GM10248 (cell line): Measurements from ENCODE around the gene NLRP8.

ENCODE experiments used
- CTCF ChIA-PET: fragments of 300-600 bp; sonication (Branson Sonifier 250); formaldehyde crosslinking; extraction: SDS; loops from one replicate; lab custom pipeline; 2021; ENCODE audit warnings: antibody characterized with exemption; lab: Yijun Ruan, JAX
- POLR2A ChIA-PET: fragments of 350-650 bp; sonication (Branson Sonifier 250); formaldehyde crosslinking; extraction: SDS; loops from one replicate; lab custom pipeline; 2020; ENCODE audit warnings: antibody characterized with exemption; lab: Yijun Ruan, JAX
- DNase-seq: peaks from one replicate; pipeline ENCODE4 v3.0.0; 2012; ENCODE audit errors: extremely low spot score
- CTCF ChIP-seq: IDR thresholded peaks from 2 replicates; pipeline ENCODE4 v1.5.1; 2012; ENCODE audit warnings: mild to moderate bottlenecking, low read depth; ENCODE audit errors: extremely low read depth, missing control alignments, control extremely low read depth

Gene NLRP8

DNA sequence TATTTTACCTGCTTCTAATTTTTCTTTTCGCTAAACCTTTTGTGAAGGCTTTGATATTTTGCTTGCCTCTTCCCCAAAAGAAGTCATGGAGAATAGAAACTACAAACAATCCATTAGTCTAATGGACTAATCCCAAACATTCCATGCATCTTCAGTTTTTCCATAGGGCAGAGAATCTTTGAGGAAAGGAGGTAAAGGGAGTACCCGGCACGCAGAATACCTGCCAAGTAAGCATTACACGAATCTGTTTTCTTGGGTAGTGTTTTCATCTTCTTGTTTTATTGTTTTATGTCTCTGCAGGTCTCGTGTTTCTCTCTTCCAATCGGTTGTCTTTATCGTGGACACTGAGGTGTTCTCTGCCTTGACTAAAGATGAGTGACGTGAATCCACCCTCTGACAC, at the start of gene NLRP8:
Gene NLRP8, plus strand, starts transcription at position 301 of the 400 bp plus-strand sequence.
- POLR2A ChIA-PET = no interaction called here

DNA sequence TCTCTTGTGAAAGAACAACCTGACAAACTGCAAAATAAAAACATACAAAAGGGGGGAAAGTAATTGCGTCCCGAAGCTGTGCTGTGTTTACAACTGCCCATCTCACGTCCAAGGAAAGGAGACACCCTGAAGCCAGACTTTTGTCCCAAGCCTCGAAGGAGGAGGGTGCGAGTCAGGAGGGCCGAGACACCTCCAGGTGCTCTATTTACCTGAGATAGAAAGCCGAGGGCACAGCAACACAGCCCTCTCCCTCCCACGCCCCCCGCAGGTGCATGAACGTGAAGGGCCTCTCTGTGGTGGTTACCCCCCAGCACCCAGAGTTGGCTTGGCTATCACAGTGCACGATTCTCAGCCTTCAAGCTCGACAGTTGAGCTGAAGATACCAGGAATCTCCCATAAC, 48.7 kb upstream of the NLRP8 start:
- no peak for DNase-seq
- POLR2A ChIA-PET = no interaction called here
- CTCF ChIA-PET = interaction anchor here (1.6 kb wide), 1 partner anchor 10 kb away, joined by 3 read pairs; no protein-coding TSS in a partner anchor
- TF ChIP-seq CTCF = no peak

More for the DNA sequence above, at the start of gene NLRP8:
- CTCF ChIA-PET = no interaction called here
- TF ChIP-seq CTCF = no peak
- DNase-seq = no peak

DNA sequence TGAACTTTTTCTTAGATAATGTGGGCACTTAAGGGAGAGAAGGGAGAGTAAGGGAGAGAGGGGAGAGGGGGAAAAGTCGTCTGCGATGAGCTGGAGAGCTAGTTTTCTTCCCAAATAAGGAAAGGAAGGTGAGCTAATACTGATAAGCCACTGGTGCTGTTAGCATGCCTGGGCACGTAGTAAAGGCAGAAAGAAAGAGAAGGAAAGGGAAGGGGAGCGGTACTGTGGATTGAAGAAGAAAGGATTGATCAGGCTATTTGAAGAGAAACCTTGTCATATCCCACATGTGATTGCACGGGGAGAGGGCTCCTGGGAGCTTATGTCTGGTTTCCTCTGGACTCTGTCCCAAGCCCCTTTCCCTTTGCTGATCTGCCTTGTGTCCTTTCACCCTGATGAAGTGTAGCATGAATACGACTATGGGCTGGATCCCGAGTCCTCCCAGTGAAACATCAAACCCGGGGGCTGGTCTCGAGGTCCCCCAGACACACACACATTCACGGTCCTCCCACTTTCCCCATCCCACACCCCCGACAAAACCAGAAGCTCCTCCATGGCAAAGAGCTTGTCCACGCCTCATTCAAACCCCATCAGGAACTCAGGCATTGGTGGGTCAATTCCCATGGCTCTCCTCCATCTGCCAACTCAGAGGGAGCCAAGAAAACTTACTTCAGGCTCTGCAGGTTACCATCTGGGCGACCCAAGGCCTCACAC, 46.1 kb upstream of the NLRP8 start:
- CTCF ChIA-PET = interaction anchor here (1.8 kb wide), 1 partner anchor 11 kb away, joined by 3 read pairs; no protein-coding TSS in a partner anchor
- no peak for DNase-seq
- no peak for TF ChIP-seq CTCF
- POLR2A ChIA-PET = no interaction called here

DNA sequence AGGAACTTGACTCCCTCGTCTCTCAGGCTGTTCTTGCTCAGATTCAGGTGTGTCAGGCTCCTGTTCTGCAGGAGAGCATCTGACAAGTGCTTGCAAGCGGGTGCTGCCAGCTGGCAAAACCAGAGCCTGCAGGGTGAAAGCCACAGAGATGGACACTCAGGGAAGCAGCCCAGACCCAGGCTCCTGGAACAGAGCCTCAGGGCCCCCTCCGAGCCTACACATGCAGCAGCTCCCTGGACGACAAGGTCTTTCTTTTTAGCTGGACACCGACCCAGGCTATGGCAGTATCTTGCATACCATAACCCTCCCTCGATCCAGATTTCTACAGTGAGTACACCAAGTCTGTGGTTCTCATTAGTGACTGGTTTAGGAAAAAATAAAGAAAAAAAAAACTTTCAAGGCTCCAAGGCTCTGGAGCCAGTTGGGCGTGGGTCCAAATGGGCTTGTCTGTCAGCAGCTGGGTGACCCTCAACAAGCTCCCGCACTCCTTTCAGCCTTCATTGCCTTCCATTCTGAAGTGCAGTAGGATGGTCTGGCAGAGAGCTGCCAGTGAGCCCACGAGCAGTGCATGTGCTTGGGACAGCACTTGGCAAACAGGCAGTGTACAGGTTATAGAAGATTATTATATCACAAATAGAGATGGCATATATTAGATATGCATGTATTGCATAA, 45.4 kb upstream of the NLRP8 start:
- POLR2A ChIA-PET = no interaction called here

DNA sequence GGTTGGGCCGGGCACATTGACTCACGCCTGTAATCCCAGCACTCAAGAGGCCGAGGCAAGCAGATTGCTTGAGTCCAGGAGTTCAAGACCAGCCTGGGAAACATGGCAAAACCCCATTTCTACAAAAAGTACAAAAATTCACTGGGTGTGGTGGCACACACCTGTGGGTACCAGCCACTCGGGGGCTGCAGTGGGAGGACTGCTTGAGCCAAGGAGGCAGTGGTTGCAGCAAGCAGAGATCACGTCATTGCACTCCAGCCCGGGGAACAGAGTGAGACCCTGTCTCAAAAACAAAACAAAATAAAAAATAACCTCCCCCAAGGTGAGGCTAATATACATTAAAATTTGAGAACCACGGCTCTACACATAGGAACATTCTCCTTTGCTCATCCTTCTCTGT, 40.3 kb upstream of the NLRP8 start:
- ChIA-PET POLR2A (no interaction called here), CTCF (no interaction called here)
- TF ChIP-seq CTCF = no peak
- DNase-seq = no peak

More for the DNA sequence above, 45.4 kb upstream of the NLRP8 start:
- no peak for TF ChIP-seq CTCF
- no peak for DNase-seq
- CTCF ChIA-PET = interaction anchor here (1.8 kb wide), 1 partner anchor 10 kb away, joined by 3 read pairs; no protein-coding TSS in a partner anchor

DNA sequence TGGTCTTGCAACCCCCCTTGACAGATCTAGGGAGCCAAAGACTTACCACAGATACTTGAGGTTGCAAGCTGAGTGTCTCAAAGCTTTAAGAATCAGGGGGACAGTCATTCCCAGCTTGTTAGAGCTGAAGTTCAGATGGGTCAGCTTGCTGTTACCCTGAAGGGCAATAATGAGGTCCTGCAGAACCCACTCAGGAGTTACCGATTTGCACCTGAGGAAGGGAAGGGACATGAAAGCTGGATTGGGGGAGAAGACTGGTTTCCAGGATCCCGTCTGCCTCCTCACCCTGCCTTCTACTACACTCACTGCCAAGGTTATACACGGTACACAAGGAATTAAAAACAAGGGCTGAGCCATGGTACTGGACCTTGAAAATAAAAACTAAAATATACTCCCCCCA, 39.9 kb upstream of the NLRP8 start:
- ChIA-PET CTCF (no interaction called here), POLR2A (no interaction called here)
- no peak for TF ChIP-seq CTCF
- DNase-seq = no peak
